Gastrocnemius medialis (tissue), 4 donors: ENCODE data around the gene DIP2C.

Experiments used
- CTCF ChIP-seq, 5 experiments: fragments of 450-650 bp in 3 of 5; fragments of 200-600 bp in 2 of 5; sonication (generic) in 2 of 5; IDR thresholded peaks in 4 of 5; conservative IDR thresholded peaks in 1 of 5; 1 replicate in 4 of 5; 2 replicates in 1 of 5; pipeline ENCODE4 v1.5.1; 2016 to 2019; ENCODE audit warnings: antibody characterized with exemption in 5 of 5, mild to moderate bottlenecking in 3 of 5, moderate library complexity in 3 of 5
- POLR2A ChIP-seq, 2 donors: fragments of 450-650 bp; IDR thresholded peaks; one replicate each; pipeline ENCODE4 v1.6.1; 2017; ENCODE audit warnings: antibody characterized with exemption in 2 of 2, mild to moderate bottlenecking in 2 of 2, moderate library complexity in 2 of 2

- TF ChIP-seq CTCF (IDR thresholded peaks at IDR 0.05 in 4 of 5, conservative IDR thresholded peaks at IDR 0.05 in 1 of 5) (no peak), POLR2A (IDR thresholded peaks at IDR 0.05) (no peak)
Observed at GRCh38 chr10:642186-642890, 47.1 kb downstream of the DIP2C start.
